Left renal cortex interstitium (tissue), 4 donors: ENCODE results near the gene ATP1A3. TPM values are rescaled to one million over a fixed set of nuclear protein-coding genes. Genes with fewer than 3 reads are reported as not detected.
"Not testable (repeated sequence)": the region's sequence is repeated elsewhere in the genome, so short reads cannot be mapped to it uniquely, and the experiment has no call there.

Experiments used
- DNase-seq, 4 donors: peaks; one replicate each; pipeline ENCODE4 v3.0.0-alpha.2; 2013; ENCODE audit warnings: low read depth in 4 of 4, low spot score in 2 of 4, missing footprints in 1 of 4
- polyA plus RNA-seq, 4 donors: library from polyadenylated mRNA; unstranded; fragments of 120-200 nt; gene quantifications; one replicate each; pipeline ENCODE4 v1.2.1, GENCODE V29; 2013; ENCODE audit not compliant: insufficient read length in 4 of 4

ATP1A3 gene
- 1 to 10 TPM in 1 of 4 donors, under 1 TPM in 1, not detected in 2; 0.23 to 2.1 TPM for polyA plus RNA-seq

DNA sequence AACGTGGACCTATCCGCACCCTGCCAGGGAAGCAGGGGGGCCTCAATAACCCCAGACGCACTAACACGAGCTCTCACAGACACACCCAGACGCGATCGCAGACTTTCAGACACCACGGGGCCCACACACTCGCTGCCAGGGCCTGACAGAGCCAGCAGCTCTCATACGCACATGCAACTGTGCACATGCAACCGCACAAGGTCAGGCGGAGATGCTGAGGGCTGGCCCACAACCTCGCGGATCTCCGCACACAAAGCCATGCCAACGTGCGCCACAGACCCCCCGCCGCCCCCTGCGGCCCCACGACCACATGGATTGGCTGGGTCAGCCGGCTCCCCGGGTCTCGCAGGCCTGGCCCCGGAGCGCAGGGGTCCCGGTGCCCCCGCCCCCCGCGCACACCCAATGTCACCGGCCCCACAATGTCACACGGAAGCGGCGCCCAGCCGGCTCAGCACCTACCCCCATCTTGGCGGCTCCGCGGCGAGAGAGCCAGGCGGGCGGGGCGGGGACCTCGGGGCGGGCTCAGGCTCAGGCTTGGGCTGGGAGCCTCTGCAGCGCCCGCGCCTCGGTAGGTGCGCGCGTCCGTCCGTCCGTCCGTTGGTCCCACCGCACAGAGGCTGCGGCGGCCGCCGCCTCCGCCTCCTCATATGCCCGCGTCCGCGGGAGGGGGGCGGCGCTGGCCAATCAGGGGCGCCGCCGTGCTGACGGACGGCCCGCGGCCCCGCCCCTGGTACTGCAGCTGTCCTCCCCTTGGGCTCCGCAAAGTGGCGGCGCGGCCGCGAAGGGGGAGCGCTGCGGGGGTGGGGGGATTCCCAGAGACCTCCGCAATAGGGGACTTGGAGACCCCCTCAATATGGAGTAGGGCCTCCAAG is at the start of gene ATP1A3:
Gene ATP1A3, minus strand, starts transcription at position 619 of the 872 bp plus-strand sequence. Its CDS starts 154 bp downstream, at position 465.
- DNase-seq, result no peak

DNA sequence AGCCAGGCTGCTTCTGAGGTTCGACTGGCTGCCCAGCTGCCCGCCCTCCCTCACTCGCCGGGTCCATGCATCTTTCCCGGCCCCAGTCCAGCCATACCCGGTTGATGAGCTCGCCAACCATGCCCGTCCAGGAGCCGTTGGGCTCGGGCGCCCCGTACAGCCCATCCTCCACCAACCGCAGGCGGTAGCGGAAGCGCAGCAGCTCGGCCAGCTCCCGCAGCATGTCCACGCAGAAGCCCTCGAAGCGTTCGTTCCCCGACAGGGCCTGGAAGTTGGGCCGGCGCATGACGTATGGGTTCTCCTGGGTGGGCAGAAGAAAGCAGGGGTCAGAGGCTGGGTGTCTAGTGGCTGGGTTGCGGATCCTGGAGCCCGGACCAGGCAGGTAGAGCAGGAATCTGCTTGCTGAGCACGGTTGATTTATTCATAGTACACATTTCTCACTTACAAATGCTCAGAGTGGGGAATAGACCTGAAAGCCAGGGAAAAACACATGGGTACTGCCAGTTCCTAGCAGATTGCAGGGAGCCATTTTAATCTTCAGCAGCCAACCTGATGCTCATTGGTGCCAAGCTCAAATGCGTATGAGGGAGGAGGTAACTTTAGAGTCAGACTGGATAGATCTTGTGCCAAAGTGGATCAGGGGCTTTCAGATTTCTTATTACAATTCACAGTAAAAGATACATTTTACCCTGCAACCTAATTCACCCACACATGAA is 48.6 kb upstream of the ATP1A3 start:
- DNase-seq, result no peak

DNA sequence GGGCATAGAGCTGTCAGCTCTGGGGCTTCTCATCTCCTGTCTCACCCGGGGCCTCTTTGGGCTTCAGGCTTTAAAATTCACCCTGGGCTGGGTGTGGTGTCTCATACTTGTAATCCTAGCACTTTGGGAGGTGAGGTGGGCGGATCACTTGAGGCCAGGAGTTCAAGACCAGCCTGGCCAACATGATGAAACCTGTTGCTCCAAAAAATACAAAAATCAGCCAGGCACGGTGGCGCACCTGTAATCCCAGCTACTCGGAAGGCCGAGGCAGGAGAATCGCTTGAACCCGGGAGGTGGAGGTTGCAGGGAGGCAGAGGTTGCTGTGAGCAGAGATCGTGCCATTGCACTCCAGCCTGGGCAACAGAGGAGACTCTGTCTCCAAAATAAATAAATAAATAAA is 46.5 kb upstream of the ATP1A3 start:
- not testable (repeated sequence) for DNase-seq

DNA sequence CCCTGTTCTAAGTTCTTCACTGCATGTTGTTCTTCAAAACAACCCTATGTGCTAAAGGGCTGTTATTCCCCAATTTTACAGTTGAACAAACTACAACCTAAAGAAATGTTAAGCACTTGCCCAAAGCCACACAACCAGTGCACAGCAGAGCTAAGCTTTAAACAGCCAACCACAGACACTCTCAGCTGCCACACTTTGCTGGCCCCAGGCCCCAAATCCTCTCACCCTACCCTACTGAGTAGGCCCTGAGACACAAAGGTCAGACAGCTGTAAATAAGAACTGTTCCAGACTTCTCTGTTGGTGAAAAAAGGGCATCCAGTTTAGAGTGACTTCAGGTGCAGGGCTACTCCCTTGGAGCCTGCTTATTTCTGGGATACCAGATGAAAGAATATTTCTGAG is 46.0 kb upstream of the ATP1A3 start:
- DNase-seq, result no peak

DNA sequence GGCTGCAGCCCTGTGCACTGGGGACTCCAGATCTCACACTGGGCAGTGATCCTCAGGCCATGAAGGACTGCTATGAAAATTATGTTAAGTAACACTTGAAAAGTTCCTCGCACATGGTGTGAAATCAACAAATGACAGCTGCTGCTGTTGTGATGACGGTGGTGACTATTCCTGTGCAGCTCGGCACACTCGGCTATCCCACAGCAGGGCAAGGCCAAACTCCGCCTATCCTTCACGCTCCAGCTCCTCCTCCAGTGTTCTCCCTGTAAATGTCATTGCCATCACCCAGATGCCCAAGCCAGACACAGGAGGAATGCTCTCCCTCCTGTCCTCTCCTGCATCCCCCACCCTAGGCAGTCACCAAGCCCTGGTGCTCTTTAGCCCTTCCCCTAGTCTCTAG is 44.6 kb upstream of the ATP1A3 start:
- no peak for DNase-seq

DNA sequence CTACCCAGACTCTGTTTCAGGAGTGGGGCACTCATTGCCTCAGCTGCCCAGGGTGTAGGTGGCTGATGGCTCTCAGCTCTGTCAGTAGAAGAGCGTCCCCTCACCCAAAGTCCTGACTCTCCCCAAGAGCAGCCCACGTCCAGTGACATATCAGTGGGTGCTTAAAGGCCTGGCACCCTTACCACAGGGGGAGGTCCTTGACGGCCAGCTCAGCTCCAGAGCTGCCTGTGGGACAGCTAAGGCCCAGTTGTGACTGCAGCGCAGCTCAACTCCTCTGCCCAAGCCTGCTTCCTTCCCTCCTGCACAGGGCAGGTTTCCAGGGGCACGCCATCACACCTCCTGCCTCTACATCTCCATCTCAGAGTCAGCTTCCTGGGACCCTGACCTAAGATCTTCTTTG is 43.6 kb upstream of the ATP1A3 start:
- DNase-seq, result no peak

DNA sequence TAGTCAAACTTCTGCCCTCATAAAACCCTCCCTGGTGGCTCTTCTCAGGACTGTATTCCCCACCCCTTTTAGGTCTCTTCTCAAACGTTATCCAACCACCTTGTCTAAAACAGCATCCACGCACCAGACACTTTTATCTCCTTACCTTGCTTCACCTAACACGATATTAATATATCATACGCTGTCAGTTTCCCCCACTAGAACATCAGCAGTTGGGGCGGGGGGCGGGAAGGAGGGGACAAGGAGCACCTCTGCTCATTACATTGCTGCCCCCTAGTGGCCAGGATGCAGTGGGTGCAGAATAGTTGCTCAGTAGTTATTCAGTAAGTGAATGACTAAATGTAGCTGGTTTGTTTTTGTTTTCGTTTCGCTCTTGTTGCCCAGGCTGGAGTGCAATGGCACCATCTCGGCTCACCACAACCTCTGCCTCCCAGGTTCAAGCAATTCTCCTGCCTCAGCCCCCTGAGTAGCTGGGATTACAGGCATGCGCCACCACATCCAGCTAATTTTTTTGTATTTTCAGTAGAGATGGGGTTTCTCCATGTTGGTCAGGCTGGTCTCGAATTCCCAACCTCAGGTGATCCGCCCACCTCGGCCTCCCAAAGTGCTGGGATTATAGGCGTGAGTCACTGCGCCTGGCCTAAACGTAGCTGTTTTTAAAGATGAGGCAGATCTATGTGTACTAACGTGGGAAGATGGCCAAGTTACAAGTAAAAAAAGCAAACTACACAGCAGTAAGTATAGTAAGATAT is 40.8 kb upstream of the ATP1A3 start:
- DNase-seq, result peak in 1 of 4 donors; percentile 36

DNA sequence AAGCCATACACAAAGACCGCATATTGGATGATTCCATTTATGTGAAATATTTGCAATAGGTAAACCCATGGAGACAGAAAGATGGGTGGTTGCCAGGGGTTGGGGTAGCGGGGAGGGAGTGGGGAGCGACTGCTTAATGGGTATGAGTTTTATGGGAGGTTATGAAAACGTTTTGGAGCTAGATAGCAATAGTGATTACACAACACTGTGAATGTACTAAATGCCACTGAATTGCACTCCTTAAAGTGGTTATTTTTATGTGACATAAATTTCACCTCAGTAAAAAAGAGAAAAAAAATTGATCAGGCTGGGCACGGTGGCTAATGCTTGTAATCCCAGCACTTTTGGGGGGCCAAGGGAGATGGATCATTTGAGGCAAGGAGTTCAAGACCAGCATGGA is 39.4 kb upstream of the ATP1A3 start:
- no peak for DNase-seq

DNA sequence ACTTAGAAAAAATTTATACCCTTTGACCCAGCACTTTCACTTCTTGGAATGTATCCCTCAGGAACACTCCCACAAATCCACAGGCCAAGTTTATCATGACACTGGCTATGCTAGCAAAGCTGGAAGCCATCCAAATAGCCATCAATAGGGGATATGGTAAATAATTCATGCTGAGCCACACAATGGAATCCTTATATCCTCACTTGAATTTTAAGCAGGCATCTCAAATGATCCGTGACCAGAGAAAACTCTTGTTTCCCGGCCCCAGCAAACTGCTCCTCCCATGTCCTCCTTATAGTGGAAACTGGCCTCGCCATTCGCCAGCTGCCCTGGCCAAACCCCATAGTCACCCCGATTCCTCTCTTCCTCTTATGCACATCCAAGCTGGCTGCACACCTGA is 38.4 kb upstream of the ATP1A3 start:
- DNase-seq, result peak in 1 of 4 donors; percentile 40

DNA sequence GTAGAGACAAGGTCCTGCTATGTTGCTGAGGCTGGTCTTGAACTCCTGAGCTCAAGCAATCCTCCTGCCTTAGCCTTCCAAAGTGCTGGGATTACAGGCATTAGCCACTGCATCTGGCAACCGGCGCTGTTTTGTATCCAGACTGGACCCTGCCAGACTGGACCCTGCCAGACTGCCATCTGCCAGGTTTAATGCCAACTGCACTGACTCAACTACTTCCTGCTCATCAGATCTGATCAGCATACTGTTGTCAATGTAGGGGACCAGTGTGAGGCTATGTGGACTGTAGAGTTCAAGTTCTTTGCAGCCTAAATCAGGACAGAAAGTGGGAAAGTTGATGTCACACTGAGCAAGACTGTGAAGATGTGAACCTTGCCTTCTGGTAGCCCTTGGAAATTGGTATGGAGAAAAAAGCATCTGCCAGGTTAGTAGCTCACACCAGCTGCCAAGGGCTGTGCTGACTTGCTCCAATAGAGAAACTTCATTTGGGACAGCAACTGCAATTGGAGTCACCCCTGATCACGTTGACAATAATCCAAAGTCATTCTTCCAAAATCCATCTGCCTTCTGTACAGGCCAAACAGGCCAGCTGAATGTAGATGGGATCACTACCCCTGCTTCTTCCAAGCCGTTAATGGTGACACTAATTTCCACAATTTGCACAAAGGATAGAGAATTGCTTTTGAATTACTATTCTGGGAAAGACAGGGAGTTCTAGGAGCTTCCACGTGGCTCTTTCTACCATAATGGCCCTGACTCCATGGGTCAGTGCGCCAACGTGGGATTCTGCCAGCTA is 36.8 kb upstream of the ATP1A3 start:
- no peak for DNase-seq

DNA sequence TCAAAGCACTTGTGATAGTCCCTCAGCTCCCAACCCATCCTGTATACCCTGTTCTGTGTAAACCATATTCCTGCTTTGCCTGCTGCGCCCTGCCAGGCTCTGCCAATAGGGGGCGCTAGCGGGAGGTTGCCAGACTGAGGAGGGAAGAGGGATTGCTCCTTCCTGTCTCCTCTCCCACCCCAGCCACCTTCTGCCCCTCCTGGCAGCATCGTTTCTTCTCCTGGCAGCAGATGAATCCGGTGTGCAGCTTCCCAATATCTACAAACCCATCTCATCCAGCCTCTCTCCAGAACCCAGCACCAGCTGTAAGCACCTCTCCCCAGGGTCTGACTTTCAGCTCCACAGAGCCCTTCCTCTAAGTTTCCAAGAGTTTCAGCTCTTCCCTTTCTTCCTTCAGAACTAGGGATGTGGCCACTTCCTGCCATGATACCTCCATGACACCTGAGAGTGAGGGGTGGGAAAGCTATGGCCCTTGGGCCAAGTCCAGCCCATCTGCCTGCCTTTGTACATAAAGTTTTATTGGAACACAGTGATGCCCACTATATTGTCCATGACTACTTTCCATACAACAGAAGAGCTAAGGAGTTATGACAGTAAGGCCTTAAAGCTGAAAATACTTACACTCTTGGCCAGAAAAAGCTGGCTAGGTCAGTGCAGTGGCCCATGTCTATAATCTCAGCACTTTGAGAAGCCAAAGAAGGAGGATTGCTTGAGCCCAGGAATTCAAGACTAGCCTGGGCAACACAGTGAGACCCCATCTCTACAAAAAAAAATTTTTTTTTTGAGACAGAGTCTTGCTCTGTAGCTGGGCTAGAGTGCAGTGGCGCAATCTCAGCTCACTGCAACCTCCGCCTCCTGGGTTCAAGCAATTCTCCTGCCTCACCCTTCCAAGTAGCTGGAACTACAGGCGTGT is 34.5 kb upstream of the ATP1A3 start:
- DNase-seq, result no peak

DNA sequence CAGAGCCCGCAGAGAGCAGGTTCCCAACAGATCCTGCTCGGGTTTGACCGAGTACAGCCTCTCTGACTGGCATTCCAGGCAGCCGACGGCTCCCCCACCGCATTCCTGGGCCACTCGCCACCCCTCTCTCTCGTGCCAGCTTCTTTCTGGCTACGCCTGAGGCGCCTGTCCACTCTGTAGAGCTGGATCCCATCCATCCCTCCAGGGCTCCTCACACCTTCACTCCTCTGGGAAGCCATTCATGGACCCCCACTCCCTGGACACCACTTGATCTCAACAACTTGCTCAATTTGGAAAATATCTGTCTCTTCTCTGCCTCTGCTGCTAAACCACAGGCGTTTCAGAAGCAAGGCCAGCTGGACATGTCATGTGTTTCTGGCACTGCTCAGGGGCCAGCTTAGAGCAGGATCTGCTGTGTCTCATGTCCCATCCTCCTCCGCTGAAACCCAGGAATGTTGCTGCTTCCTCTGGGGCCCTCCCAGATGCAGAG is 30.6 kb upstream of the ATP1A3 start:
- DNase-seq, result peak in 1 of 4 donors; percentile 2

DNA sequence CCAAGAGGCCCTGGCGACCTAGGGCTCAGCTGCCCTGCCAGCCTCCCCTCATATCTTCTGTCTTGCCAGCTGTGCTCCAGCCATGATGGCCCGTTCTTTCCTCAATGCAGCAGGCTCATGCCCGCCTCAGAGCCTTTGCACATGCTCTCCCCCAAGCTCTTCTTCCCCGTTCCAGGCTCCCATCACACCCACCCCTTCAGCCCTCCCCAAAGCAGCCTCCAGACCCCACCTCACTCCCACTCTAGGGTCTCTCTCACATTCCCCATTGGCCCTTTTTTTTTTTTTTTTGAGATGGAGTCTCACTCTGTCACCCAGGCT is 29.9 kb upstream of the ATP1A3 start:
- DNase-seq, result no peak

DNA sequence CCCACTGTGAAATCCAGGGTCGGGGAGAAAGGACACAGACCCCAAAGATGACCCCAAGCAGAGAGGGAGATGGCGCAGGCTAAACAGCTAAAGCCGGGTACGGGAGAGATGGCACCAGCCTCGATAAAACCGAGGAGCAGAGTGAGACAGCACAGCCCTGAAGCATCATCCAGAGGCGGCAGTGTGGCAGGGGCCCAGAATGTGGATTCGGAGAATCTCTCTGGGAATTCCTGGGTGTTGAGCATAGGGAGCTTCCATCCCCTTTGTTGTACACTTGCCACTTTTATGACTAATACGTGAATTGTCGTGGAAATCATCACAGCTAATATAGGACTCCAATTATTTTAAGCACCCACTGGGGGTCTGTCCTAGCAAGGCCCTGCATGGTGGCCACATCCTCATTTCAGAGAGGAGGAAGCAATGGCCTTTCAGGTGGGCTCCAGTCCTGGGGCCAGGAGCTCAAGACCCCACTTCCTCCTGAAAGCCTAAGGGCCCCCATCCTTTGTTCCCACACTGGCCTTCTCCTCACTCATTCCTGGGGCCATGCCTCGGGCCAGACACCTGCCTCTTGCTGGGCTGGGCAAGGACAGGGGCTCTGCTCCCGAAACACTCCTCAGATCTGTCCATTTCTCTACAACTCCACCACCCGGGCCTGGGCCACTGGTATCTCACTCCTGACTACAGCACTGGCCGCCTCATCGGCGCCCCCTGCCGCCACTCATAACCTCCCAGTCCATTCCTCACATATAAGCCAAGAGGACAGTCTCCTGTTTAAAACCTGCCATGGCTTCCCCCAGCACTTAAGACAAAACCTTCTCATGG is 29.3 kb upstream of the ATP1A3 start:
- no peak for DNase-seq

DNA sequence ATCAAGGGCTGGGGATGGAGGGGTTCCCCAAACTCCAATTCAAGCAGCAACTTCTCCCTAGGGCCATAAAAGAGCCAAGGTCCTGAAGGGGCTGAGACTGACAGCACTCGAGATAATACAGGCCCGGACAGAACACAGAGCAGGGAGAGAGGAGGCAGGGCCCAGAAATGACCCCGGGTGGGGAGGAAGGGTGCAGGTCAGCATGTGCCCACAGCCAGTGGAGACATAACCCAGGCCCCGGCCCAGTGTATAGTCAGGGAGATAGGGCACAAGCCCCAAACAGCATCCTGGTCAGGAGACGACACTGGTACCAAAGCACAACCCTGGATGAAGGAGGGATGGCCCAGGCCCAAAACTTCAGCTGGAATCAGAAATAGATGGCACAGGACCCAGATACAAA is 28.6 kb upstream of the ATP1A3 start:
- no peak for DNase-seq

DNA sequence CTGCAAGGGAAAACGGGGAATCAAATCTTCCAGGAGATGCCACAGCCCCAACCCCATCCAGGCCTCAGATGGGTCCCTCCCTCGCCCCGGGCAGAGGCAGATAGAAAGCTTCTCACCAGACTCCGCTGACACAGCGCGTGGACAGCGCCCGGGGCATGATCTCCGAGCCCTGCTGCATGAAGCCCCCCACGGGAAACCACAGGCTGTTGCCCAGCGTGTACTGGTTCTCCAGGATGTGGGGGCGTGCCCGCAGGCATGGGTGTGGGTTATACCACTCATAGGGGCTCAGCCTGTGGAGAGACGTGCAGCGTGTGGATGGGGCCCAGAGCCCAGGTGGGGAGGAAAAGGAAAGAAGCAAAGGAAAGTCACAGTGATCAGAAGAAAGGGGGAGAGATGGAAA is 27.2 kb upstream of the ATP1A3 start:
- no peak for DNase-seq

DNA sequence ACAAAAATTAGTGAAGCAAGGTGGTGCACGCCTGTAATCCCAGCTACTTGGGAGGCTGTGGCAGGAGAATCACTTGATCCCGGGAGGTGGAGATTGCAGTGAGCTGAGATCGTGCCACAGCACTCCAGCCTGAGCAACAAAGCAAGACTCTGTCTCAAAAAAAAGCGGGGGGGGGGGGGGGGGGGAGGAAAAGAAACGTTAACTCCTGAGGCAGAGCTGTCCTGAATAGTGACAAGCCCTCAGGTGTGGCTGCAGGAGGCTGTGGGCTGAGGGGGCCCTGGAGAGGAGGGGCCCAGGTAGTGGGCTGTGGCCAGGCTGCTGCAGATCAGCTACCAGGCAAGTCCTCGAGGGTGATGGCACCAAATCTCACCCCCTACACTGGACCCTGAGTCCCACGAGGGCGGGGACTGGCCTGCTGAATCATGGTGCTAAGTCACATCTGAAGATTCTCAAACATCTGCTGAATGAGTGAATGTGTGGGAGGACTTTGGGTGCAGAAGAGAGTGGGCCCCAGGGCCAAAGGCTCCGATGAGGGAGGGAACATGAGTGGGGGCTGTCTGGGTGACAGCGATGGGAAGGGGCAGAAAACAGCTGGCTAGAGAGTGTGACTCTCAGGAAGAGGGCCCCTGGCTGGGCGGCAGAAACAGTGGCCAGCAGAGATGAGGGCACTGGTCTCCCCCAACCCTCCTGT is 24.6 kb upstream of the ATP1A3 start:
- DNase-seq, result no peak

DNA sequence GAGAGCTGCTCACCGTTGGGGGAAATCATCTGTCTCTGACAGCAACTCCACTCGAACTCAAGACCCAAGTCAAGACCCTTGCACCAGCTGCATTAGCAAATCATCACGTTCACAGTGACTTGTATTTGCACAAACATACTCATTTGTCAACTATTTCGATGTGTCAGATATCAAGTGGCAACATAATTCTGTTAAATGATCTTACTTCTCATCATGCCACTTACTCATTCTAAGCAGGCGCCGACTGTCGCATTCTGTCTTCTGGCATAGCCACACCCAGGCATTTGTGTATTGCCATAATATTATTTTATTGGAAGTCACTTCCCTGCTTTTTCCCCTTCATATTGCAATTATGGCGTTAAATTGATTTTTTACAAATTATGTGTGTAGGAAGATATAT is 23.0 kb upstream of the ATP1A3 start:
- DNase-seq, result no peak
